HT1080 (cell line): ENCODE measurements around the gene SLCO2A1. TPM values are rescaled to one million over a fixed set of nuclear protein-coding genes. Genes with fewer than 3 reads are reported as not detected.
A peak's percentile ranks its signal among the peaks of the same experiment; 100 is the strongest.

ENCODE experiments used
- DNase-seq: peaks from one replicate; pipeline ENCODE4 v3.0.0-alpha.2; 2015; ENCODE audit warnings: low read depth
- total RNA-seq: library from RNA; depleted of rRNA; stranded (reverse); fragments of >200 nt; shearing (Covaris generic); gene quantifications from 2 replicates; pipeline ENCODE4 v1.2.3, GENCODE V29; 2014

SLCO2A1 gene
- total RNA-seq, 1 experiment from 2014 or later = 0.02 TPM

DNA sequence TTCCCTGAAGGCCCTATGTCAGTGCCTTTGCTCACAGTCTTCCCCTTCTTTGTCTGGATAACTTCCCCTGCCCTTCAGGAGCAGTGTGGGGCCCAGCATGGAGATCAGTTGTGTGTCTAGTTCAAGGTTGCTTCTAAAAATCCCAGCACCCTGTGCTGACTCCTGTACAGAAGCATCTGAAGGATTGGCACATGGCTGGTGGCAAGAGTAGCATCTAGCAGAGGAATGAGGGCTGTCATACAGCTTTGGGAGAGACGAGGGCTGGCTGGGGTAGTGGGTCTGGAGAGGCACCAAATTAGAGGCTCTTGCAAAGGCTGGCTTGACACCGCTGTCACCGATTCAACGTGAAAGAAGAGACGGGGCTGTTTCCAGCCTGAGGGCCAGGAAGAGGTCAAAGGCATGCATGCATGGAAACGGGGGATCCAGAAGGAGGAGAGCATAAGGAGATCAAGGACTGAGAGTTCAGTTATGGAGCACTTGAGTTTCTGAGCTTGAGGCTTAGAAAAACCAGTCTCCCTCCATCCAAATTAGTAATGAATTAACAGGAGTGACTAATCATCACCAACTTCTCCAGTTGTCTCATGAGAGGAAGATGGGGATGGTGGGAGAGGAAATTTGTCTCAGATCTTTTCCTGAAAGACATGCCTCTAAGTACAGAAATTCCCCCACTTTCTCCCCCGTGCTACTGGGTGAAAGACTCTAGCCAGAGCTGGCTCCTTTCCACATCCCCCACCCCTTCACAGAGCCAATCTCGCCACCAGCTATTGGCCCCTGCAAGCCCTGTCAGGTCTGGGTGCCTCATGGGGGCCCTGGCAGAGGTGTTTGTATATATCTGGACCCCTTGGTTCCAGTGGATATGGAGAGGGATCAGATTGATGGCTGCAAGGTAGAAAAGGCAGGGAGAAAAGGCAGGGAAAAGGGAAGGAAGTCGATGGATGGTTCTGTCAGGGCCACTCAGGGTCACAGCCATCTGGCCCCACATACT lies 45.9 kb downstream of the SLCO2A1 start:
- no peak for DNase-seq

- no peak for DNase-seq
Observed at GRCh38 chr3:133983126-133983525, 46.6 kb downstream of the SLCO2A1 start.

DNA sequence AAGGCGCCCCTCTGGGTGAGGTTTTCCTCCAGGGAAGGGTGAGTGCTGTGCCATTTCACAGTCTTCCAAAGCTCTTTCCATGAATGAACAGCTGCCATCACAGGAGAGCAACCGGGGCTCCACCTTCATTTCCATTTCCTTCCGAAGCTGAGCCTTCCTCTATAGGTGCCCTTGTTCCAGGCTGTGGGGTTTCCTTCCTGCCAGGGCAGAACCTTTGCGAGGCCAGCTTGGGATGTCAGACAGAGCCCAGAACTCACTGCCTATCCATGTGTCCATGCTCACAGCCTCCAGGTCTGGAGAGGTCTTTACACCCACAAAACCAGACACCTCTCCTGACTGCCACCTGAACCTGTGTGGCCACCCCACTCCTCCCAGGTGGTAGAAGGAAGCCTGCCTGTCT lies 49.2 kb downstream of the SLCO2A1 start:
- DNase-seq = no peak

GRCh38 chr3:133980035-133980434 lies 49.7 kb downstream of the SLCO2A1 start:
- DNase-seq = no peak

DNA sequence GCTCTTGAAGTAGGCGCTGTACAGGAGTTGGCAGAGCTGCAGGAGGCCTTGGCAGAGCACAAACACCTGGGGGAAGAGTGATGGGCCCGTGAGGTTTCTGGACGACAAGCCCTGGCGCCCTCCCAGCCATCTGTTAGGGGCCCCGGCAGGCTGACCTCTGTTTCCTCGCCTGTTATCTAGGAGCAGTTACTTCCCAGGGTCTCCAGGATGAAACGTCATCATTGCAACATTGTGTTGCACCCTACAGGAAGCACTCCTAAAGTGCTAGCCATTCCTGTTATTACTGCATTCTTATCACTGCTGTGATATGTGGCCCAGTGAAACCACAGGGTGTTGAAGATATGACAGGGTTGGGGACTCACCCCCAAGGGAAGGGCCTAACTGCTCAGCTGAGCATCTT lies 50.2 kb downstream of the SLCO2A1 start:
- DNase-seq = no peak

GRCh38 chr3:133977568-133977967 lies 52.2 kb downstream of the SLCO2A1 start:
- DNase-seq = no peak

GRCh38 chr3:133973249-133973980 lies 56.3 kb downstream of the SLCO2A1 start:
- DNase-seq = no peak

GRCh38 chr3:133972156-133972555 lies 57.6 kb downstream of the SLCO2A1 start:
- DNase-seq = no peak

GRCh38 chr3:133970916-133971315 lies 58.8 kb downstream of the SLCO2A1 start:
- DNase-seq = no peak

GRCh38 chr3:133970339-133970738 lies 59.4 kb downstream of the SLCO2A1 start:
- DNase-seq = no peak

- no peak for DNase-seq
Observed at GRCh38 chr3:133967992-133968892, 61.5 kb downstream of the SLCO2A1 start.

GRCh38 chr3:133966954-133967353 lies 62.8 kb downstream of the SLCO2A1 start:
- DNase-seq = no peak

GRCh38 chr3:133965906-133966305 lies 63.8 kb downstream of the SLCO2A1 start:
- no peak for DNase-seq

GRCh38 chr3:133965013-133965570 lies 64.6 kb downstream of the SLCO2A1 start:
- peak; percentile 46 for DNase-seq

GRCh38 chr3:133964547-133964946 lies 65.2 kb downstream of the SLCO2A1 start:
- DNase-seq = peak; percentile 42

- DNase-seq = no peak
Observed at GRCh38 chr3:133963657-133964396, 65.9 kb downstream of the SLCO2A1 start.

GRCh38 chr3:133962849-133963248 lies 66.9 kb downstream of the SLCO2A1 start:
- DNase-seq = peak; percentile 59

DNA sequence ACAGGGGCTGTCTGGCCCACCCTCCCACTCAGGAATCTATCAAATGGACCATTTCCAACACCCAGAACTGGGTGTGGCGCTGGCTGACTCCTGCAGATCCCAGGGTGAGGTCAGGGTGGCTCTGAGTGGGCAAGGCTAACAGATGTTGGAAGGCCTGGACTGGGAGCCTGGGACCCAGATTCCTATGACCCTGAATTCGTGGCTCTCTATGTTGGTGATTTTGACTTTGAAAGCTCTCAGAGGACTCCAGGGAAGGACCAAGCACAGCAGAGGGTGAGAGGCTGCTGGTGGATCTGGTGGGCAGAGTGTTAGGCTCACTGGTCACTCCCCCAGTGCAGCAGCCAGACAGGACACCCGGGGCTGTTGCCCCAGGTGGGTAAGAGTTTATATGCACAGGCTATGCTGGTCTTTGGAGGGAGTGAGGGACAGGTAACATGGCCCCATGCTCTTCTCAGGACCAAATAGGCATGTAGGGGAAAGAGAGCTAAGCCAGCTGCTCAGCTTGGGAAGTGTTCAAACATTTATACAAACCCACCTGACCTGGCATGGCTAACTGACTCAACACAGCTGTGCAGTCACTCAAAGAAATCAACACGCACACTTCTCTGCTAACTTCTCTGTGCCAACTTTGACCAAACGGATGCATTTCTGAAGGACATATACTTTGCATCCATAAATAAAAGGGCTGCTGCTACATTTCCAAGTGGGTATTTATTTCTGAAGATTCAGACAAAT lies 71.5 kb downstream of the SLCO2A1 start:
- no peak for DNase-seq

GRCh38 chr3:133956982-133957381 lies 72.7 kb downstream of the SLCO2A1 start:
- no peak for DNase-seq

- no peak for DNase-seq
Observed at GRCh38 chr3:133956353-133956752, 73.4 kb downstream of the SLCO2A1 start.
